Spinal cord (tissue), 10 donors: ENCODE data around the gene VPS37B. TPM values are rescaled to one million over a fixed set of nuclear protein-coding genes. Genes with fewer than 3 reads are reported as not detected.

ENCODE experiments used
- DNase-seq, 6 donors: peaks; one replicate each; pipeline versions ENCODE4 v3.0.0 to v3.0.0-alpha.2; 2013 to 2015; ENCODE audit warnings: low spot score in 6 of 6, low read depth in 4 of 6
- H3K27ac ChIP-seq: one replicate; pipeline ENCODE4 v1.5.1; 2013; ENCODE audit warnings: low read depth, low read length, control low read depth
- H3K27me3 ChIP-seq: one replicate; pipeline ENCODE4 v1.6.1; 2013; ENCODE audit warnings: low read length; ENCODE audit not compliant: control insufficient read depth, insufficient read depth
- H3K36me3 ChIP-seq: one replicate; pipeline ENCODE4 v1.6.1; 2013; ENCODE audit warnings: low read length; ENCODE audit not compliant: control insufficient read depth, insufficient read depth
- H3K4me1 ChIP-seq: one replicate; pipeline ENCODE4 v1.6.1; 2013; ENCODE audit warnings: low read length; ENCODE audit not compliant: control insufficient read depth, insufficient read depth
- H3K4me3 ChIP-seq: one replicate; pipeline ENCODE4 v1.5.1; 2013; ENCODE audit warnings: low read depth, low read length, control low read depth
- H3K9me3 ChIP-seq: one replicate; pipeline ENCODE4 v1.6.1; 2013; ENCODE audit warnings: low read length; ENCODE audit not compliant: control insufficient read depth, insufficient read depth
- WGBS: methylation state at CpG from one replicate; pipeline ENCODE4 v1.1.5; 2013; ENCODE audit warnings: missing lambda C conversion rate; ENCODE audit not compliant: insufficient coverage; 5-methylcytosine and 5-hydroxymethylcytosine counted together
- polyA plus RNA-seq, 2 donors: library from polyadenylated mRNA; unstranded; fragments of 120-200 nt; gene quantifications; one replicate each; pipeline ENCODE4 v1.2.1, GENCODE V29; 2013; ENCODE audit not compliant: insufficient read length in 2 of 2
- total RNA-seq, 2 donors: library from RNA; depleted of rRNA in 1 of 2; stranded (reverse); fragments of 120-200 nt in 1 of 2; fragments of >200 nt in 1 of 2; gene quantifications; one replicate each; pipeline versions ENCODE4 v1.2.3 to v1.2.4, GENCODE V29; 2013 to 2014
- donor health status: healthy.

The VPS37B gene
- total and polyA plus RNA-seq, 4 donors: 13.7 to 43.2 (median 32.0) TPM

DNA sequence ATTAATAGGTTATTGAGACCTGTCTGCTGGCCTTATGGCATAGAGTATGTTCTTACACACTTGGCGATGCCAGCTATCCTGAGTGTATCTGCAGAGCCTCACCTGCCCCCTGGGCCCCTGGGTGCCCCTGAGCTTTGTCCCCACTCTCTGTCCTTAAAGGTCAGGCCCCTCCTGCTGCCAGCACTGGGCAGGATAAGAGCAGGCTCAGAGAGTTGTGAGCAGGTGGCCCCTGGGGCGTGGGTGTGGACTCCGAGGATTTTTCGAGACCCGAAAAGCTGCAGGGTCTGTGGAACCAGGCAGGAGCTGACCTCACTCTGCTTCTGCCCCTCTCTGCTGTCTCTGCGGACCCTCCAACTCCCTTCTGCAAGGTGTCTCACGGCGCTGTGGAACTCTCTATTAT lies 52.5 kb downstream of the VPS37B start:
- no peak for DNase-seq
- no peak overlapping the region for H3K4me3 ChIP-seq
- no peak overlapping the region for H3K27ac ChIP-seq
- no peaks in the 10 kb centered on the region for H3K9me3 ChIP-seq
- H3K36me3 ChIP-seq: peaks cover 61% of the 10 kb centered on the region
- H3K27me3 ChIP-seq: no peaks in the 10 kb centered on the region
- WGBS: 92% methylated on average over 6 of the region's 8 CpGs
- peaks cover 89% of the 10 kb centered on the region for H3K4me1 ChIP-seq

DNA sequence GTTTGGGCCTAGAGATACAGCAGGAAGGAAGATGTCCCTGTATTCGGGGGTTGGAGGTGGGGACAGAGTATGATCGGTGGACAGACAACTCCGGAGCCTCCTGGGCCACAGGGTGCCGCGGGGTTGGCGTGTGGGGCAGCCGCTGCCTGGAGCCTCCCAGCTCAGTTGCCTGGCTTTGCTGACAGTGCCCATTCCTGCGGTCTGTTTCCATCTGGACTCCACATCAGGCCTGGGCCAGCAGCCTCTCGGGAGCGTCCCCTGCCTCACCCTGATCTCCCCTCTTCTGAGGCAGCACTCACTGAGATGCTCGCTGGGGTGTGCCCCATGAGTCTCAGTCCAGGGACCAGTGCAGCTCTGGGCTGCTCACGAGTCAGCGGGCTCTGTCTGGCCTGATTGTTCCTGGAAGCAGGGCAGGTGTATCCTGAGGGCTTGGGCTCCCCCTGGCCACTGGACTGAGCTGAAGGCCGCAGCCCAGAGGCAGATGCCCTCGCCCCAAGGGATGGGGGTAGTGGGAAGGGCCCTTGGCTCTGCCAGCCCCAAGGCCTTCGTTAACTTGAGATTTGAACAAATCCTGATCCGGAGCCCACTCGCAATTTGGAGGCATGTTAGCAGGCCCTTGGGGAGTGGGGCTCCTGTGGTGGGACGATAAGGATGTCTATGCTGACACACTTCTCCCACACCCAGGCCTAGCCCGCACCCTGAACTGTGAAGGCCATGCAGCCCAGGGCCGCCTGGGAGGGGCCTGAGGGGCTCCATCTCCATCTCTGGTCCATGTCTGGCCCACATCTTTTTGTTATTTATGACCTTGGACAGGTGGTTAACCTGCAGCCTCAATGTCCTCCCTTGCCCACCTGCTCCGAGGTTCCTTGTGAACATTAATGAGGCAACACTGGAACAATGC lies 53.2 kb downstream of the VPS37B start:
- Histone ChIP-seq H3K36me3 (peaks cover 54% of the 10 kb centered on the region), H3K27ac (peak overlapping the region; percentile 57), H3K9me3 (no peaks in the 10 kb centered on the region), H3K27me3 (no peaks in the 10 kb centered on the region), H3K4me3 (no peak overlapping the region), H3K4me1 (peaks cover 86% of the 10 kb centered on the region)
- 70% methylated on average over 20 of the region's 22 CpGs for WGBS
- no peak for DNase-seq

DNA sequence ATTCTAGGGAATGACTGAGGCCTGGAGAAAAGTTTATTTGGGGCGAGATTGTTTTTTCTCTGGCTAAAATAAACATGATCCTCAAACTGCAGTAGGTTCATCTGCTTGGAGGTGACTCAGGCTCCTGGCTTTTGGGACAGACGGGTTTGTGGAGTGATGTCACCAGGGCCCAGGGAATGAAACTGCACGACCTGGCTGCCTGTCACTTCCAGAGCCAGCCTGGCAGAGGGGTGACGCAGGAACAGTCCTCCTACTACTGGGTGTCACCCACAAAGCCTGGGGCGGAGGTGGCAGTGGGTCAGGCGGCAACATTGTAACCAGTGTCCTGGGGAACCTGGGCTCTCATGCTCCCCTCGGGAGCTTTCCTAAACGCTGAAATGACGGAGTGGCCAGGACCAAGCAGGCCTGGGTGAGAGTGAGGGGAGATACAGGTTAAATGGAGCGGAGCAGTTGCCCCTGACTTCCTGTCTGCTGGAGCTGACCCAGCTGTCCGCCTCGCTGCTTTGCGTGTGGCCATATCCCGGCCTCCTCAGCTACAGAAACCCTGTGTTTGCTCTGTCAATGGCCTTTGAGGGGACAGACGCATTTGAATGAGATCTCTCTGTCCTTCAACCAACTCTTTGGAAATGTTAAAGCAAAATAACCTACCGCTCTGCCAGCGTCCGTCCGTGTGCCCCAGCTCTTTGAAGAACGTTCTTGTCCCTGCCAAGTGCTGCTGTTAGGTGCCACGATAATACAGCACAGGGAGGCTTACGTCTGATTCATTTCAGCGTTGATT lies 54.2 kb downstream of the VPS37B start:
- peaks cover 82% of the 10 kb centered on the region for H3K4me1 ChIP-seq
- H3K36me3 ChIP-seq: peaks cover 44% of the 10 kb centered on the region
- H3K4me3 ChIP-seq: no peak overlapping the region

DNA sequence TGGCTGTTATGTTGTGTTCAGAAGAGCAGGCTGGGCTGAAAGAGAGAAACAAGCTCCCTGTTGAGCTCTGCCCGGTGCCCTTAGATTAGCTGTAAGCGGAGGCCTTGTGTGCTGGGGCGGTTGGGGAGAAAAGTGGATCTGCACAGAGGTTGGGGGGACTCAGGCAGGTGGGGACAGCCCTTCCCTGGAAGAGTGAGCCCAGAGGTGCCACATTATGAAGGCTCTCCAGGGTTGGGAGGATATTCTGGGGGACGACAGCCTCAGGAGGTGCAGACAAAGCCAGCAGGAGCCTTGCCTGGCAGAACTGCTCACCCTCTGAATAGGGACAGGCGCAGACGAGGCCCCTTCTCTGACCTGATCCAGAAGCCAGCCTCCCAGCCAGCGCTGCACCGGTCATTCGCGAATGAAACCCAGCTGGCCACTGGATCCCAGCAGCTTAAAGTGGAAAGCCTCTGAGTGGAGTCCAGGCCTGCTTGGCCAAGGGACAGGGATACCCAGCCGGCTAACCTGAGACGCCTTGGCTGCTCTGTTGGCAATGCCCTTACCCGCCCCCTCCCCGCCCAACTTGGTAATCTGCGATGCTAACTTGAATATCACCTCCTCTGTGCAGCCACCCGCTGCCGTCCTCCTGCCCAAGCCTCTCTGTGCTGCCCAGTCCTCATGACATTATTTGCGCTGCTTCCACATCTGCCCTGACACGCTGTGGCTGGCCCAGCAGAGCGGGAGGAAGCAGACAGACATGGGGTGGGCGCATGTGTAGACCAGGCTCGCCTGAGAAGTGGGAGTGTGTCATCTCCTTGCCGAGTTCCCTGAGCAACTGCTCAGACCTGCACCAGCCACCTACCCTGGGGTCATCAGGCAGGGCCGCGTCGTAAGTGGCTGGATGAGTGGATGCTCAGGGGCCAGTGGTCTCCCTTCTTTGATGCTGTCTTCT lies 55.1 kb downstream of the VPS37B start:
- H3K36me3 ChIP-seq: peaks cover 35% of the 10 kb centered on the region
- H3K27me3 ChIP-seq: no peaks in the 10 kb centered on the region
- H3K27ac ChIP-seq: peak overlapping the region; percentile 33
- no peak overlapping the region for H3K4me3 ChIP-seq
- peaks cover 80% of the 10 kb centered on the region for H3K4me1 ChIP-seq
- WGBS: 73% methylated on average over 23 of the region's 26 CpGs
- no peaks in the 10 kb centered on the region for H3K9me3 ChIP-seq
- no peak for DNase-seq

More for the DNA sequence above, 54.2 kb downstream of the VPS37B start:
- H3K27me3 ChIP-seq: no peaks in the 10 kb centered on the region
- DNase-seq: peak in 2 of 6 donors; percentile 61 to 65
- 35% methylated on average over 18 of the region's 23 CpGs for WGBS
- H3K9me3 ChIP-seq: no peaks in the 10 kb centered on the region
- H3K27ac ChIP-seq: peak overlapping the region; percentile 57

DNA sequence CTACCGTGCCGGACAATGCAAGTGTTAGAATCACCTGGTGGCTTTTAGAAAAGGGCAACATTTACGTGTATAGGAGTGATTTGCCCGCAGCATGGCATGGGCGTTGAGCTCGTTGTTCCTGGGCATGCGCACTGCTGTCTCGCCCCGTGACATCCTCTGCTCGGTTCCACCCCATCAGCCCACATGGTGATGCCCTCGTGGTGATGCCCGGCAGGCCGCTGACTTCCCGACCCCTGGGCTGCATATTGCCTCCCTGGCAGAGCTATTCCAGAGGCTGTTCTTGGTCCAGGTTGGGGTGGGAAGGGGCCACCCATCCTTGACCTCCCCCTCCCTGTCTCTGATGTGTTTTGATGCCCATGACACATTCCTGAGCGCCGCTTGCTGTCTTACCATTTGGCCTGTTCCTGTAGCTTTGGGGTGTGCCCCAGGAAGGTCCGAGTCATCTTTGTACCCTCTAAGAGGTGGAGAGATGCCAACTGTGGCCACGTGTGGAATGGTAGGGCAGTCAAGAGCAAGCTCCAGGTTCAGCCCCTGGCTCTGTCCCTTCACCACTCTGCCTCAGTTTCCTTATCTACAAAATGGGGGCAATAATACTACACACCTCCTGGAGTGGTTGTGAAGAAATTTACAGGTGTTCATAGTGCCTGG lies 55.9 kb downstream of the VPS37B start:
- WGBS: 90% methylated on average over 18 of the region's 18 CpGs
- Histone ChIP-seq H3K36me3 (peaks cover 27% of the 10 kb centered on the region), H3K9me3 (no peaks in the 10 kb centered on the region), H3K27ac (no peak overlapping the region), H3K4me1 (peaks cover 72% of the 10 kb centered on the region), H3K27me3 (no peaks in the 10 kb centered on the region), H3K4me3 (no peak overlapping the region)
- DNase-seq: no peak

DNA sequence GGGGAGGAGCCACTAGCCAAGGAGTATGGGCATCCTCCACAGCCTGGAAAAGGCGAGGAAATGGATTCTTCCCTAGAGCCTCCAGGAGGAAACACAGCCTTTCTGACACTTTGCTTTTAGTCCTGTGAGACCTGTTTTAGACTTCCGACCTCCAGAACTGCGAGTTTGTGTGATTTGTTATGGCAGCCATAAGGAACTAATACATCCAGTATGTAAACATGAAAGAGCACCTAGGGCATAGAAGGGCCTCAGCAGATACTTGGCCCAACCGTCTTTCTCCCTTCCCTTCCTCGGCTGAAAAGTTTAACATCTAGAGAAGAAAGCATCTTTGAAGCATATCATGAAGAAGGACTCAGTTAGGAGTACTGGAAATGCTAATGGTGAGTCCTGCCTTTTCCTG lies 57.1 kb downstream of the VPS37B start:
- peaks cover 71% of the 10 kb centered on the region for H3K4me1 ChIP-seq
- DNase-seq: no peak
- no peaks in the 10 kb centered on the region for H3K9me3 ChIP-seq
- no peak overlapping the region for H3K4me3 ChIP-seq
- H3K27ac ChIP-seq: no peak overlapping the region
- 100% methylated on average over 1 of the region's 5 CpGs for WGBS
- H3K36me3 ChIP-seq: peaks cover 24% of the 10 kb centered on the region
- H3K27me3 ChIP-seq: no peaks in the 10 kb centered on the region

DNA sequence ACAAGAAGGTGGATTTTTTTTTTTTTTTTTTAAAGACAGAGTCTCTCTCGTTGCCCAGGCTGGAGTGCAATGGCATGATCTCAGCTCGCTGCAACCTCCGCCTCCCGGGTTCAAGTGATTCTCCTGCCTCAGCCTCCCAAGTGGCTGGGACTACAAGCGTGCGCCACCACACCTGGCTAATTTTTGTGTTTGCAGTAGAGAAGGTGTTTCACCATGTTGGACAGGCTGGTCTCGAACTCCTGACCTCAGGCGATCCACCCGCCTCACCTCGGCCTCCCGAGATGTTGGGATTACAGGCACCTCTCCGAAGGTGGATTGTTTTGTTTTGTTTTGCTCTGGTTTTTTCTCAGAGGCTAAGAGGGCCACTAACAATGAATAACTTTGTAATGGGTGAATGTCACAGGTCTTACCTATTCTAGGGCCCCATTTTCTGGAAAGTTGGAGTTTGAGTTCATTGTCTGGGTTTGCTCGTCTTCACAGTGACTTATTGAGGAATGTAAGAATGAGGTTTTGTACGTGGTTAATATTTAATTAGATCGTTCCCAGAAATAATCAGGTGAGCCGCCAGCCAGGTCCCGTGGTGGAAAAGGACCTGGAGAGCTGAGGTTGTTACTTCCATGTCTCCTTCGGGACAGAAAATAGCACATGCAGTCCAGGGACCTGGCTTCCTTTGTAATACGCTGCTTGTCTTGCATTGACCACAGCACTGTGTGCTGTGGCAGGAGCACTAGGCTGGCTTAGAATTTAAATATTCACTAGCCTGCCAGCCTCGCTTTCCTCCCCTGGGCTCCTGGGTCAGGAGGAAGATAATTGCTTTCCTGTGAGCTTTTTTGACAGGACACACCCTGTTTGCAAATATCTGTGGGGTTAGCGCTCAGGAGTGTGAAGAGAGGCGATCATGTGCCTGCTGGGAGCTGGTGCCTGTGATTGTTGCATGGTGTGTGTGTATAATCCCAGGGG lies 58.3 kb downstream of the VPS37B start:
- peaks cover 16% of the 10 kb centered on the region for H3K36me3 ChIP-seq
- H3K27me3 ChIP-seq: no peaks in the 10 kb centered on the region
- H3K9me3 ChIP-seq: no peaks in the 10 kb centered on the region
- DNase-seq: no peak
- H3K4me1 ChIP-seq: peaks cover 58% of the 10 kb centered on the region
- H3K27ac ChIP-seq: no peak overlapping the region
- WGBS: 88% methylated on average over 19 of the region's 22 CpGs
- H3K4me3 ChIP-seq: no peak overlapping the region
